Measurements from ENCODE around the gene DLX5. TPM values are rescaled to one million over a fixed set of nuclear protein-coding genes. Genes with fewer than 3 reads are reported as not detected.
"Not testable (repeated sequence)": the region's sequence is repeated elsewhere in the genome, so short reads cannot be mapped to it uniquely, and the experiment has no call there.

Gene DLX5
- not detected for total RNA-seq

DNA sequence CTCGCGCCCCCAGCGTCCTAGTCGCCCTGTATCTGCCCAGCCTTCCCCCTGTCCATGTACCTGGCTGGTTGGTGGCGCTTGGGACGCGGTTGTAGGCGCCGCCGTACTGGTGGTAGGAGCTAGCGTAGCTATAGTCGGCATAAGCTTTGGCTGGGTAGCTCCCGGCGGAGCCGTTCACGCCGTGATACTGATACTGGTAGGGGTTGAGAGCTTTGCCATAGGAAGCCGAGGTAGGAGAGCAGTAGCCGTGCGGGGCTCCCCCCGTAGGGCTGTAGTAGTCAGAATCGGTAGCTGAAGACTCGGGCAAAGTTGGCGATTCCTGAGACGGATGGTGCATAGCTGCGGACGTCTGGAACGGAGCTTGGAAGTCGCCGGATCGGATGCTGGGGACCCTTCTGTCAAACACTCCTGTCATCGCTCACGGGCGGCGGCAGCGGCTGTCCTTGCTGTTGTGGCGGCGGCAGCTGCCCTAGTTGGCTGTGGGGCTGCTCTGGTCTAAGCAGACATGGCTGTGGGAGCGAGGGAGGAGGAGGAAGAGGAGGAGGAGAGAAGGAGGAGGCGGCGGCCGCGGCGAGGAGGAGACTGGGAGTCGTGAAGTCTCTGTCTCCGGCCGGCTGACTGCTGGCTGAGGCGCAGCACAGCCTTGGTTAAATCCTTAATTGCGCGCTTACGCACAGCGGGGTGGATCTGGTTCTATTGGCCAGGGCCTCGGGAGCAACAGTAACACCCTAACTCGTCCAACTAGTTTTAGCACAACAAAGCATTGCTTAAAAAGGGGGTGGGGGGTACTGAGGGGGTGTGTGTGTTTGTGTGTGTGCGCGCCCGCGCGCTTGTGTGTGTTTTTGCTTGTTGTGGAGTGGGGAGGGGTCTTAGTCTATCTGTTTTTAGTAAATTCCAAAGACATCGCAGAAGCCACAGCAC, at the start of gene DLX5:
TSS of gene DLX5 (minus strand) at position 623 of the 921 bp plus-strand sequence. CDS start at position 415, 208 bp downstream.
- DNase-seq = no peak

DNA sequence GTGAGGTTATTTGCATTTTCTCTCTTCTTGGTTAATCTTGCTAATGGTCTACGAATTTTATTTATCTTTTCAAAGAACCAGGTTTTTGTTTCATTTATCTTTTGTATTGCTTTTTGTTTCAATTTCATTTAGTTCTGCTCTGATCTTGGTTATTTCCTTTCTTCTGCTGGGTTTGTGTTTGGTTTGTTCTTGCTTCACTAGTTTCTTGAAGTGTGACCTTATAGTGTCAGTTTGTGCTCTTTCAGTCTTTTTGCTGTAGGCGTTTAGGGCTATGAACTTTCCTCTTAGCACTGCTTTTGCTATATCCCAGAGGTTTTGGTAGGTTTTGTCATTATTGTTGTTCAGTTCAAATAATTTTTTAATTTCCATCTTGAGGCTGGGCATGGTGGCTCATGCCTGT, 47.4 kb upstream of the DLX5 start:
- DNase-seq = not testable (repeated sequence)

DNA sequence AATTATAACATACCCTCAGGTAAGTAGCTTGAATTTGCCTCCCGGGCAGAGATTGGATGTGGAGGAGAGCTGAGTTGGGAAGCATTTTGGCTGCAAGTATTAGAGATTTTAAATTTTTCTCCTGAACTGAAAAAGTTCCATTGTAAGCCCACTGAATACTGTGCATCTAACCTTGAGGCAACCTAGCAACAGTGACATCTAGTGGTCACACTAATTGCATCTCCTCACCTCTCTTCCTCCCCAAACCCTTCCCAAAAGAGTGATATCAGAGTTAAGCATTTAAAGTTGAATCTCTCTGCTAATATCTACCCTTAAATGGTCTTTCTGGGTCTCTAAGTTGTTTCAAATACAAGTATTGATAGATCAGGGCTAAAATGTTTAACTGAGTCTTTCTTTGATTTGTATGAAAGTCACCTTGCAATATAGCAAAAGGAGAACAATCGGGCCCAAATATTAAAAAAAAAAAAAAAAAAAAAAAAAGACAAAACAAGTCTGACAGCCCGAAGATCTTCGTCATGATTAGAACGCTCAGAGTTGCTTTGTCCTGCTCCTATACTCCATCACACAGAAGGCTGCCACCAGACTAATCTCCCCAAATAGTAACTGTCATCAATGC, 40.4 kb upstream of the DLX5 start:
- peak; percentile 7 for DNase-seq

DNA sequence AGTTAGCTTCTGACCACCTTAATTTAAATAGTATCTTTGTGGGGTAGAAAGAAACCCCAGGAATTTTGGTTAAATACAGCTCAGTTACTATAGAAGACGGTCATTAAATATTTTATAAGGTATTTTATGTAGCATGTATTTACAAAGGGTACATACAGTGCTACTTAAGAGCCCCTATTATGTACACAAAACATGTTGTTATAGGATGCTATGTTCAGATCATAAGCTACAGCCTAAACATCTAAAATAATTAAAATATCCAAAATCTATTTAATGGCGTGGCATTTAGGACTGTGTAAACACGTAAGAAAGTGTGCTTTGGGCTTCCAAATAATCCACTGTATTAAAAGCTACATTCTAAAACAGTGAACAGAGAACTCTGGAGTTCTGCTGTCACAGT, 39.4 kb upstream of the DLX5 start:
- DNase-seq = no peak

DNA sequence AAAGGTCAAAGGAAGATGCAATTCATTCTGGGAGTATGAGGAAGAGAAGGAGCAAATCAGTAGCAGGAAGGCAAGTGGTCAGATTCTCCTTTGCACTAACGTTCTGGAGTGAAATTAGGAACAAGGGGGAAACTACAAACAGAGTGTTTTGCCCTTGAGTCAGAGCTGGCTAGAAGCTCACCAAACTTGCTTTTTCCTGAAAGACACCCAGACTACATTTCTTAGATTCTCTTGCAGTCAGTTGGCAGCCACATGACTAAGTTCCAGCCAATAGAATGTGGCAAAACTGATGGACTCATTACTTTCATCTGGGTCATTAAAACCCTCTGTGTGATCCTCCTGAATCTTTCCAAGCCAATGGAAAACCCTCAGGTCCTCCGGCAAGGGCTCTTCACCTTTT, 18.6 kb upstream of the DLX5 start:
- DNase-seq = no peak

DNA sequence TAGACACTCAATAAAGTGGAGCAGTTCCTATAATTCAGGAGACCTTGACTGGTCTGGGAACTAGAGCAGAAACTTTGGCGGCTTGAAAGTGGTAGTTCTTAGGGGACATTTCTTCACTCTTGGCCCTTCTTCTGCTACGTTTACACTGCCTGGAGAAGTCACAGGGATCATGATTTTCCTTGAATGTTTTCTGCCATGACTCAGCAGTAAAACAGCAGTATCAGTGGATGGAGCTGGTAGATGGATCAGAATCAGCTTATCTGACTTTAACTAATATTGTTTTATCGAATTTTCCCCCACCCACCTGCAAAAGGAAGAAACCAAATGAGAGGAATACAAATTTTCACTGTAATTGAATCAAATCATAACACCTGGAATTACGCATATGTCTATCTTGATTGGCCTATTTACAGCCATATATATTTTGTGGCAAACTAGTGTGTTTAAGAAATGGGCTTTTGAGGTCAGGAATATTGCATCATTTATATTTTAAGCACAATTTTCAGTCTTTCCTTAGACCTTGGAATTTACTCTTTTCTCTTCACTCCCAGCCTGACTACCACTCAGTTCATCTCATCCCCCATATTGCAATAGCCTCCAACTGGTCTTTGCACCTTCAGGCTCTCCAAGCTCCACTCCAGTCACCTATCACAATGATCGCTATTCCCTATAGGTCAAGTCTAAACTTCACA, 14.9 kb upstream of the DLX5 start:
- DNase-seq = no peak

DNA sequence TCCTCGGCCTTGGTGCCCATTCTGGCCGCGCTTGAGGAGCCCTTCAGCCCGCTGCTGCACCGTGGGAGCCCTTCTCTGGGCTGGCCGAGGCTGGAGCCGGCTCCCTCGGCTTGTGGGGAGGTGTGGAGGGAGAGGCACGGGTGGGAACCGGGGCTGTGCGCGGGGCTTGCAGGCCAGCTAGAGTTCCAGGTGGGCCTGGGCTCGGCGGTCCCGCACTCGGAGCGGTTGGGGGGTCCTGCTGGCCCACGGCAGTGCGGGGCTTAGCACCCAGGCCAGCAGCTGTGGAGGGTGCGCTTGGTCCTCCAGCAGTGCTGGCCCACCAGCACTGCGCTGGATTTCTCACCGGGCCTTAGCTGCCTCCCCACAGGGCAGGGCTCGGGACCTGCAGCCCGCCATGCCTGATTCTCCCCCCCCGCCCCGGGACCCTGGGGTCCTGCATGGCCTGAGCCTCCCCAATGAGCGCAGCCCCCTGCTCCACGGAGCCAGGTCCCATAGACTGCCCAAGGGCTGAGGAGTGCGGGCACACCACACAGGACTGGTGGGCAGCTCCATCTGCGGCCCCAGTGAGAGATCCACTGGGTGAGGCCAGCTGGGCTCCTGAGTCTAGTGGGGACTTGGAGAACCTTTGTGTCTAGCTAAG, 9.7 kb upstream of the DLX5 start:
- not testable (repeated sequence) for DNase-seq

DNA sequence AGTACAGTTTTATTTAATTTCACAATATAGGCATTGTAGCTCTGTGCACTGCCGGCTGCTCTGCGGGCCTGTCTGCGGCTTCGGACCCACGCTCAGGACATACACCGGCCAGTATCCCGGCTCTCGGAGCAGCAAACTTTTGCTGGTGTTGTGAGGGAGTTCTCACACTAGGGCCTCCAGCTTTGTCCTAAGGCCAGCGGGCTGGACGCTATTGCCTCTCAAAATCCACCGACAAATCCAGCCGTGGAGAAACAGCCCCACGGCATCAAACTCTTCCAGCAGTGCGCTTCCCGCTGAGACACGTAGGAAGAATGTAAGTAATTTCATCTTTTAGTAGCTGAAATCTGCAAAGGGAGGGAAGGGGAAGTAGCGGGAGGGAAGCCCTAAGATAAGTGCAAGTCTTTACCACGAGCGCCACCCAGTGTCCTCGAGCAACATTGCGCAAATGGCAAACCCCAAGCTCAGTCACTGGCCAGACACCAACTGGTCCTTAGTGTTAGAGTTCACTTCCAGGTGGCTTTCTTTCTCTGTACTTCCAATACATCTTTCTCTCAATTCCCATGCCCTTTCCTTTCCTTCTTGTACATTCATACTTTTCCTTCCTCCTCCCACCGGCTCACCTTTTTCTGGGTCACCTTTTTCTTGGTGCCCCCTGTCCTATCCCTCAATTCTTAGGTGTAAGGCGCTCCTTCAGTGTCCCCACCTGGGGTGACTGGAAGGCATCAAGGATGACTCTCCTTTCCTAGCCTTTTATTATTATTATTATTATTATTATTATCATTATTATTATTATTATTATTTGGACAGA, 3.0 kb upstream of the DLX5 start:
- peak; percentile 50 for DNase-seq

DNA sequence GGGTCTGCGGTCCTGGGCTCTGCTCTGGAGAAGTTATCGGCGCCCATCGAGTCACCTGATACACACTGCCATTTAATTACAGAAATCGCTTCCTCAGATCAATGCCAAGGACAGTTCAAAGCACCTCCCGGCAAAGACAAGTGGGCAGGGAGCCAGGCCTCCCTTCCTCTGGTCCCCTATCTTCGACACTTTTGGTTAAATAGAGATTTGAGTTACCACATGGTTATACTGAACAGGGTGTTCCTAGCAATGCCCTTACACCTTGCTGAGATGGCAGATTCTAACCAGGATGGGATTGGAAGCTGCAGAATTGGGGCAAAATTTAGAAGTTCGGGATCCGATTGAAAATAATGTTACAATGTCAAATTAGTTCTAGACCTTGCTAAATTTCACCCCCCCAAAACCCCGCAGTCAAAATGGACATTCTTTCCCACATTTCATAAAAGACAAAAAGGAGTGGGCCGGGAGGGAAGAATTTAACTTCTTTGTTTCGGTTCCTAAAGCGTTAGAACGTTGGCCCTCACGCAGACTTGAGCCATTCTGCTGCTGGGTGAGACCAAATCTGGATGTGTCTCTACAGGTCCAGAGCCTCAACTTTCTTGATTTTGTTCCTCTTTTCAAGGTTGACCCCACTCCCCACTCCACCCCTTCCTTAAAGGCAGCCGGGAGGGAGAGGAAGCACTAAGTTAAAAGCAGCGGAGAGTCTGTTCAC, 2.2 kb upstream of the DLX5 start:
- DNase-seq = no peak

DNA sequence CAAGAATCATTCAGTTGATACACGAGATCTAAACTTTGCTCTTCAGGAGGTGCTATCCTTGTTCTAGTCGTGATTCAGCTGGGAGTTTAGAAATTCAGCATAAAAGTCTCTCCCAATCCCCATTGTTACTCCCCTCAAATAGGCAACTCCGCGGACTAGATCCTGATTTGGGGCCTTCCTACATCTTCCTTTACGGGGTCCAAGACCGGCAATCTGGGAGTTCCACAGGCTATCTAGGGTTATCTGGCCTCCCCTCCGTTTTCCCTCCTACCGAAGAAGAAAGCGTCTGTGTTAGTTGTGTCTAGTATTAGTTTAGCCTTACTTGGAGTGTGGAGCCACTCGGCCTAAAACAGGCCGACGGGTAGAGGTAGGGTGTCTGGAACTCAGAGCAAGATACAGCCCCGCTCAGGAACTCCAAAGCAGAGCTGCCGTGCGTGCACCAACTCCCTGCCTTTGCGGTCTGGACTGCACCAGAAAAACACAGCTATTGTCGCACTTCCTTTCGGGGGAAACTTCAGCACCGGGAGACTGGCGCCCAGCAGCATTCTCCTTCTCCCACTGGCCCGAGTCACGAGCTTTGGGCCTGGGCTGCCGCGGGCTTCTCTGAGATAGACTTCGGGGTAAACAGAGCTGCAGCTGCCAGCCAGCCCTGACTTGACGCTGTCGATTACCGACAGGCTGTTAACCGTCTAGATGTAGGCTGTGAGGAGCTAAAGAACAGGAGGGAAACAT, 1.5 kb upstream of the DLX5 start:
- DNase-seq = no peak

DNA sequence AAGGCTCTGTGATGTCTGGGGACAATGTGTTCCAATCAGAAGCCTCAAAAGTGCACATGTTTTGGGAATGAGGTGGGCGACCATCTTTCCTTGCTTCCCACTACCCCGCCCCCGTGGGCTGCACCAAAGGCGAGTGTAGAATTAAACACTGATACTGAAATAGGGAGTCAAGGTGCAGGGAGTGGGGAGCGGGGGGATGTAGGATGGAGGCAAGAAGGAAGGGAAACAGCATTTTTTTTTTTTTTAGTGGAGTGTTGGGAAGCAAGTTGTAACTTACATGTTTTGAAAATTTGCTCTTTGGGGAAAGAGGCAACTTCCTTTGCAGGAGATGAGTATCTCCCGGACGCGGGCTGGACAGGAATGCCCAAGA, 484 bp upstream of the DLX5 start:
- no peak for DNase-seq

DNA sequence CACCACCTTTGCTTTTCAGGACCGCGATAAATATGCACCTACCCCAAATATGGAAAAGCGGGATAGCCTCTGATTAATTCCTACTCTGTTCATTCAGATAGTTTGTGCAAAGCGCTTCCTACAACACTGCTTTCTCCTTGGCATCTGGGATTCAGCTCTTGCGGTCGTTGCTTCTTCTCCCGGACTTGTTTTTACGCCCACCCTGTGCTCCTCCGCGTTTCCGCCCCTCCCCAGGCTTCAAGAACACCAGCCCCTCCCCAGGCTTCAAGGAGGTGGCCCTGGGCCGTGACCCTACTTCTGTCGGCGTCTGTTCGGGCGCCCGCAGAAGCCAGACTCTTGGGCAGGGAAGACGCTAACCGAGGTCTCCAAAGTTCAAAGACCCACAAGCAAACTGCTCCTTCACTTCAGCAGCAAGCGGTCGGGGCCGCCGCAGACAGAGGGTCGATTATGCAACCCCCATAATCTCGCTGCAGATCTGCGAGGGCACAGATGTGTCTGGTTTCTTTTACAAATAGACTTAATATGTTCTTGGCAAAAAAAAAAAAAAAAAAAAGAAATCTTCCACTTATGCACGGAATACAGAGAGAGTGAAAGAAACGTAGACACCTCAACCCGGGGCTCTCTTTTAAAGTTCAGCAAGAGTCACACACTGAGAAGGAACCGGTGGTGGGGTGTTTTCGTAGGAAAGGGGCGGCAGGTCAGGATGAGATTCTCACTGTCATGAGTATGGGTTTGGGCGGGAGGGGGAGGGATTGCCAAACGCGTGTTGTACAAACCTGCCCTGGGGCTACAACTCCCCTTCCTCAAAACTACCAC, 1.9 kb downstream of the DLX5 start:
- DNase-seq = no peak

DNA sequence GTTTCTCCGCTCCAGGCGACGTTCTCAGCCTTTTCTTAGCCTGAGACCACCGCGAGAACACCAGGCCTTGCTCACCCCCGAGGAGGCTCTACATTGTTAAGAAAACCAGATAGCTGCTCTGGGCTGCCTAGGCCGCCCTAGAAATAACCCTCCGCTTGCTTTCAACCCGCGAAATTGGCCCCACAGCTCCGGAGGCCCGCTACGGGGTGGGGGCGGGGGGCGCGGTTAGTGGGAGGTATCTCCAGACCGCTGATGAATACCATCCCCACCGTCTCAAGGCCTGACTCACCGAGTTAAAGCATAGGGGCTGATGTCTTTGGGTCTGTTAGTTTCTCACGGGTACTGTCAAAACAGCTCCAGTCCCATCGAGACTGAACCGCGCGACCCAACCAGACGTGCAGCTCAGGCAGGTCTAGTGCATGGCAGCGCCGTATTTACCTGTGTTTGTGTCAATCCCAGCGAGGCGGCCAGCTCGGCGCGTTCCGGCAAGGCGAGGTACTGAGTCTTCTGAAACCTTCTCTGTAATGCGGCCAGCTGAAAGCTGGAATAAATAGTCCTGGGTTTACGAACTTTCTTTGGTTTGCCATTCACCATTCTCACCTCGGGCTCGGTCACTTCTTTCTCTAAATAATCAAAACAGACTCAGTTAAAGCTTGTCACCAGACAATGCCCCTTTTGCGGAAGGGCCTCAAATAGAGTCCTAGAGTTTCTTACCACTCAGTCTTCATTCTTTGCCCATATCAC, 2.7 kb downstream of the DLX5 start:
- no peak for DNase-seq

DNA sequence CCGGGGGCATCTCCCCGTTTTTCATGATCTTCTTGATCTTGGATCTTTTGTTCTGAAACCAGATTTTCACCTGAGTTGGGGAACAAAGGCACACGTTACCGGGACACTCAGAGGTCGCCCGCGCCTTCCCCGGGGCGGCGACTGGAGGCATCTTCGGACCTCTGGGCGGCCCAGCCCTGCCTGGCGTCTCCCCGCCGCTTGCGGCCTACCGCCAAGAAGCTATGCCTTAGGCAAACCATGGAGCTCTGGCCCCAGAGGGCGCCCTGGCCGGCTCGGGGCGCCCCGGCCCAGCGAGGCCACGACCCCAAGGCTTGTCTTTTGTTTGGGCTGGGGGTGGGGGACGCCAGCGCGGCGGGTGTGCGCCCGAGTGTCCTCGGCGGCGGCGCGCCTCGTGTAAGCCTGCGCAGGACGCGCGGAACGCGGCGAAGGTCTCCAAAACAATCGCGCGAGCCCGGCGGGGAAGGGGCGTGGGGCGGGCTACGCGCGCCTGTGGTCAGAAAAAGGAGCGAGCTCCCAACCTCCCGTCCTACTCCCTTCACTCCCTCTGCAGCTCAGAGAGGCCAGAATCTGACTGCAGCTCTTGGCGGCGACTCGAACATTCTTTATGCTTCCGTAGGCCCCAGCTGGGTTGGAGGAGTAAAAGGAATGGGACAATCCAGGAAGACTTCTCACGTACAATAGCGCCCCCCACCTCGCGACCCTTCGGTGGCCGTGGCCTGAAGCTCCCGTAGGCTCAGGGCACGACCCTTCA, 3.5 kb downstream of the DLX5 start:
- DNase-seq = no peak

DNA sequence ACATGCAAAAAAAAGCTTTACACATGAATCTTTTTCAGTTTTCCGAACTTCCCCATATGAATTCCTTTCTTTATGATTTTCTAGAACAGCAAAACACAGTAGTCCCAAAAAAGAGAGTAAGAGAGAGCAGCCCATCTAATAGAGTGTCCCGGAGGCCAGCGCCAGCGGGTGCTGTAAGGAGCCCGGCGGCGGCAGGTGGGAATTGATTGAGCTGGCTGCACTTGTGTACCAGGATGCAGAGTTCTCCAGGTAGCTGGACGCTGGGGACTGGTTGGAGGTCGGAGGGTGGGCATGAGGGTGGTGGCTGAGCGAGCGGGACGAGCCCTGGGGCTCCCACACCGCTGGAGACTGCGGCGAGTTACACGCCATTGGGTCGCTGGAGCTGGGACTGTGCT, 4.0 kb downstream of the DLX5 start:
- no peak for DNase-seq

DNA sequence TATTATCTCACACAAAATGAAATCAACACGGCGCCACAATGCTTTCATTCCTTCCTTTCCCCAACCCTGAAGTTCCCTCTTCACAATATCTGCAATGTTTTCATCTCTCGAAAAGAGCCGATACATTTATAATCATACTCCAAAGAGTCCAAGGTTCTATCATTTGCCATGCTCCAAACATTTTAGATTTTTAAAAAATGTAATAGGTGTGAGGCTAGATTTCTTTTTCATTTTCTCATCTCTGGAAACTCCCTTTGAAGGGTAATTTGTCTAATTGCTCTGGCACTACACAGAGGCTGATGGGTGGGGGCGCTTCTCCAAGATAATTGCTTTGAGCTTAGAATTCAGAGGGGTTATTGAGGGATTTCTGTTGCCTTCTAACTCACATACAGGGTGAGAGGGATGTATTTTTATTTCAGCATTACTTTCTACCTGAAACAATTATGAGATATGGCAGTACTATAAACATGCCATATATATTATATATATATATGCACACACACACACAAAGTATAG, 4.9 kb downstream of the DLX5 start:
- no peak for DNase-seq

DNA sequence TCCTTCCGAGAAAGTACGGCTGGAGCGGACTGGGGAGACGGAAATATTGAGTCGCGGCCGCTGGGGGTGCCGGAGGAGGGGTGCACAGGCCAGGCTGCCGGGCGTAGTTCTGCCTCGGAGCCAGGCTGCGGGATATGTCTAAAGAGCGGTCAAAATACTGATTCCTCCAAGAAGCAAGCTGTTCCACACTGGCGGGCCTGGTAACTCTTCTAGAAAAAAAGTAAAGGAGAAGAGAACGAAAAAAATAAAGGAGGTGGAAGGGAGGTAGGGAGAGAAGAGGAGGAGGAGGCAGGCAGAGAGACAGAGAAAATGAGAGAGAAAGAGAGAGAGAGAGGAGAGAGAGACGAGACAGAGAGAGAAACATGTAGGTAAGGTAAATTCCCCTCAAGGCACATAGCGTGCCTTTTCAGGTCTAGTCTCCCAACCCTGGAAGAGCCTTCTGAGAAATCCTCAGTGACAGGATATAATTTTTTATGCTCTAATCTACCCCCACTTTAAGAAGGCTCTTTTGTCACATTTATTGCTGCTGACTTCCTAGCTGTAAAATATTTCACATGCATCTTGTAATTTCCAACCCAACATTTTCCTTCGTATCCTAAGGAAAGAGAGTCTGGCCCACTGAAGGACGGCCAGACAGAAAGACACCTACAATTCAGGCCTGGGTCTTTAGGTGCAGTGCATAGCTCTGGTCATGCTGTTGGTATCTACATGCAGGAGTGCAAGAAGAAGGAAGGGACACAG, 5.7 kb downstream of the DLX5 start:
- DNase-seq = no peak

Measured in effector CD4-positive, alpha-beta T cell (primary cell).